HG02623 (cell line): ENCODE results near the gene TLE3.

ENCODE experiments used
- ATAC-seq: cut with Tn5 transposase; IDR thresholded peaks from one replicate; pipeline ENCODE4 v1.9.1; 2021; ENCODE audit warnings: moderate library complexity; ENCODE audit not compliant: unreplicated experiment

Gene TLE3

GRCh38 chr15:70013656-70014313 lies 83.9 kb downstream of the TLE3 start:
- no peak for ATAC-seq

DNA sequence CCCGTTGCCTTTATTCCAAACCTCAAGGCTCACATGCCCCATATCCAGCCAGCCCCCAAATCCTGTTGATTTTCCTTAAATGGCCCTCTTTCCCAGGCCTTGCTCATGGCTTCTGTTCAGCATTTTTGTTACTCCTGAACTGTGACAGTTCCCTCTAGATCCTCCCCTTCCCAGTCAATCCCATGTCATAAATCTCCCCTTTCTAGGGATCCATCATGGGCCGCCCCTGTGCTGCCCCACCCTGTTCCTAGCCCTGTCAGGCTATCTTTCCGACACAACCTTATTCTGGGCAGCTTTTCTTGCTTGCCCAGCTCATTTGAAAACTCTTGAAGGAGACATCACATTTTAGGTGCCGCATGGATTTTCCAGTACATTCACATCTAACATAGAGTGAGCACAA lies 84.8 kb downstream of the TLE3 start:
- no peak for ATAC-seq

GRCh38 chr15:70008697-70009290 lies 88.9 kb downstream of the TLE3 start:
- no peak for ATAC-seq

DNA sequence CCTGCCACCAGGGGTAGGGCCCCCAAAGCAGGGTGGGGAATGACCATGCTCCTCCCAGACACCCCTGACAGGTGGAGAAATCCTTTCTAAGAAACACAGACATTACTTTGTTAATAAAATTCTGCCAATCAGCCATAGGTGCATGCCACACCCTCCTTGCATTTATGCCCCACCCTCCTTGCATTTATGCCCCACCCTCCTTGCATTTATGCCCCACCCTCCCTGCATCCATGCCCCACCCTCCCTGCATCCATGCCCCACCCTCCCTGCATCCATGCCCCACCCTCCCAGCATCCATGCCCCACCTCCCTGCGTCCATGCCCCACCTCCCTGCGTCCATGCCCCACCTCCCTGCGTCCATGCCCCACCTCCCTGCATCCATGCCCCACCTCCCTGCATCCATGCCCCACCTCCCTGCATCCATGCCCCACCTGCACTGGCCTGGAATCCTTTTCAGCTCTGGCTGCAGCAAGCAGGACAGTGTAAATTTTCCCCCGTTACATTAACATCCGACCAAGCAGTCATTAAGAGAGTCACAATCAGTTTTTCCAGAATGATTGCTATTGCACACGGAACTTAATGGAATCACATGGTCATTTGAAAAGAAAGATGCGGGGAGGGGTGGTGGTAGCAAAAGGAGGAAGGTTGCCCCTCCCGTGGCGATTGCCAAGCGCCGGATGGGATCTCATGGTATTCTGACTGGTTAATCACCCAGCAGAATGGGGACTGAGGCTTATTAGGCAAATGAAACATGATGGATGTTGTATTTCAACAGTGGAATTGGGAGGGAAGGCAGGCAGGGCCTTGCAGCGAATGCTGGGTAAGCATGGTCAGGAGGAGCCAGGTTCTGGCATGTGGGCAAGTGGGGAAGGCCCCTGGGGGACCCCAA lies 91.2 kb downstream of the TLE3 start:
- no peak for ATAC-seq

- no peak for ATAC-seq
Measured at GRCh38 chr15:70004826-70005225, 92.9 kb downstream of the TLE3 start.

- ATAC-seq = no peak
Measured at GRCh38 chr15:70002897-70003296, 94.8 kb downstream of the TLE3 start.

- ATAC-seq = no peak
Measured at GRCh38 chr15:70001859-70002258, 95.9 kb downstream of the TLE3 start.

DNA sequence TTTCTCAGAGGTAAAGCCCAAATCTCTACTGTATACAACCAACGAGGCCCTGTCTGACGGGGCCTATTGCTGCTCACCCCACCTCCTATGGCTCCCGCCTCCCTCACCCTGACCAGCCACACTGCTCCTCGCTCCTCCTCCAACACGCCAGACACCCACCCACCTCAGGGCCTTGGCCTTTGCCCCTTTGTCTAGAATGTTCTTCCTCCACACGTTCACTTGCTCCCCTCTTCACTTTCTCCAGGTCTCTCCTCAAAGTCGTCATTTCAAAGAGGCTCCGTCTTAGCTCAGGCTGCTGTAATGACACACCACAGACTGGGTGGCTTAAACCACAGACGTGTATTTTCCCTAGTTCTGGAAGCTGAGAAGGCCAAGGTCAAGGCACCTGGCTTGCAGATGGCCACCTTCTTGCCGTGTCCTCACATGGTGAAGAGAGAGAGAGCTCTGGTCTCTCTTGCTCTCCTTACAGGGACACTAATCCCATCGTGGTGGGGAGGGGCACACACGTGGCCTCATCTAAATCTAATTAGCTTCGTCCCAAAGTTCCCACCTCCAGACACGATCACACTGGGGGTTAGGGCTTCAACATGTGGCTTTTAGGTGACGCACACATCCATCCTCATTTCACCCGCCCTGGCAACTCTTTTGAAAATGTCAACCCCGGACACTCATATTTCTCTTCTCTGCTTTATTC lies 98.2 kb downstream of the TLE3 start:
- ATAC-seq = no peak

- ATAC-seq = no peak
Measured at GRCh38 chr15:69998541-69999391, 99.0 kb downstream of the TLE3 start.

DNA sequence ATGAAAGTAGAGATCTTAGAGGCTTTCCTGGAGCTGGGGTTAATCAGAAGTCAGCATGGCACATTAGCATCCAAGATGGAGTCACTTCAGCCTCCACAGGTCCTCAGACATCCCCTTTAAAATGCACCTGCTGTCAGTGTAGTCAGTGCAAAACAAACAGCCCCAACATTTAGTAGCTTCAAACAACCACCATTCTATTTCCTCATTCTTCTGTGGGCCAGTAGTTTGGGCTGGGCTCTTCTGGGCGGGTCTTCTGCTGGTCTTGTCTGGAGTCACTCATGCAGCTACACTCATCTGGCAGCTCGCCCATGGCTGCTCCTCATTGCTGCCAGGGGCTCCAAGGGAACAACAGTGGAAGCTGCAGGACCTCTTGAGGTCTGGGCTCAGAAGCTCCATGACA lies 99.9 kb downstream of the TLE3 start:
- ATAC-seq = no peak
